ENCODE measurements around the gene S1PR3.

S1PR3 gene

GRCh38 chr9:89038382-89039103, 47.3 kb downstream of the S1PR3 start:
- no peak for DNase-seq (ENCODE audit: low spot score)

- no peak for DNase-seq (ENCODE audit: low spot score)
Observed at GRCh38 chr9:89039104-89039465, 47.8 kb downstream of the S1PR3 start.

GRCh38 chr9:89039664-89040063, 48.4 kb downstream of the S1PR3 start:
- DNase-seq (ENCODE audit: low spot score): no peak

GRCh38 chr9:89042984-89043383, 51.7 kb downstream of the S1PR3 start:
- no peak for DNase-seq (ENCODE audit: low spot score)

- DNase-seq (ENCODE audit: low spot score): no peak
Observed at GRCh38 chr9:89044104-89044503, 52.8 kb downstream of the S1PR3 start.

- no peak for DNase-seq (ENCODE audit: low spot score)
Observed at GRCh38 chr9:89044881-89045280, 53.6 kb downstream of the S1PR3 start.

- no peak for DNase-seq (ENCODE audit: low spot score)
Observed at GRCh38 chr9:89046832-89047231, 55.6 kb downstream of the S1PR3 start.

GRCh38 chr9:89047667-89048066, 56.4 kb downstream of the S1PR3 start:
- DNase-seq (ENCODE audit: low spot score): no peak

GRCh38 chr9:89048616-89049015, 57.3 kb downstream of the S1PR3 start:
- no peak for DNase-seq (ENCODE audit: low spot score)

- DNase-seq (ENCODE audit: low spot score): no peak
Observed at GRCh38 chr9:89049646-89050045, 58.4 kb downstream of the S1PR3 start.

GRCh38 chr9:89051421-89052025, 60.3 kb downstream of the S1PR3 start:
- DNase-seq (ENCODE audit: low spot score): no peak

GRCh38 chr9:89052470-89053097, 61.3 kb downstream of the S1PR3 start:
- no peak for DNase-seq (ENCODE audit: low spot score)

- no peak for DNase-seq (ENCODE audit: low spot score)
Observed at GRCh38 chr9:89053301-89053700, 62.0 kb downstream of the S1PR3 start.

Measured in D341Med (cell line).